GM18858 (cell line): Measurements from ENCODE around the gene MAST4.
"Not testable (repeated sequence)": the region's sequence is repeated elsewhere in the genome, so short reads cannot be mapped to it uniquely, and the experiment has no call there.

Experiments used
- ATAC-seq: cut with Tn5 transposase; IDR thresholded peaks from one replicate; pipeline ENCODE4 v1.9.1; 2021; ENCODE audit not compliant: unreplicated experiment

The MAST4 gene

GRCh38 chr5:66694036-66694435 lies 97.8 kb downstream of the MAST4 start:
- no peak for ATAC-seq

DNA sequence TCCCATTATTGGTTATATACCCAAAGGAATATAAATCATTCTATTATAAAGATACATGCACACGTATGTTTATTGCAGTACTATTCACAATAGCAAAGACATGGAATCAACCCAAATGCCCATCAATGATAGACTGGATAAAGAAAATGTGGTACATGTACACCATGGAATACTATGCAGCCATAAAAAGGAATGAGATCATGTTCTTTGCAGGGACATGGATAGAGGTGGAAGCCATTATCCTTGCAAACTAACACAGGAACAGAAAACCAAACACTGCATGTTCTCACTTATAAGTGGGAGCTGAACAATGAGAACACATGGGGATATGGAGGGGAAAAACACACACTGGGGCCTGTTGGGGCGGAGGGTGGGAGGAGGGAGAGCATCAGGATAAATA lies 99.6 kb downstream of the MAST4 start:
- not testable (repeated sequence) for ATAC-seq

- no peak for ATAC-seq
Measured at GRCh38 chr5:66697796-66698564, 101.8 kb downstream of the MAST4 start.

- peak; percentile 93 for ATAC-seq
Measured at GRCh38 chr5:66701244-66701643, 105.1 kb downstream of the MAST4 start.

- no peak for ATAC-seq
Measured at GRCh38 chr5:66702426-66702825, 106.2 kb downstream of the MAST4 start.

GRCh38 chr5:66704790-66705425 lies 108.7 kb downstream of the MAST4 start:
- no peak for ATAC-seq

- ATAC-seq, result no peak
Measured at GRCh38 chr5:66708368-66708767, 112.2 kb downstream of the MAST4 start.

DNA sequence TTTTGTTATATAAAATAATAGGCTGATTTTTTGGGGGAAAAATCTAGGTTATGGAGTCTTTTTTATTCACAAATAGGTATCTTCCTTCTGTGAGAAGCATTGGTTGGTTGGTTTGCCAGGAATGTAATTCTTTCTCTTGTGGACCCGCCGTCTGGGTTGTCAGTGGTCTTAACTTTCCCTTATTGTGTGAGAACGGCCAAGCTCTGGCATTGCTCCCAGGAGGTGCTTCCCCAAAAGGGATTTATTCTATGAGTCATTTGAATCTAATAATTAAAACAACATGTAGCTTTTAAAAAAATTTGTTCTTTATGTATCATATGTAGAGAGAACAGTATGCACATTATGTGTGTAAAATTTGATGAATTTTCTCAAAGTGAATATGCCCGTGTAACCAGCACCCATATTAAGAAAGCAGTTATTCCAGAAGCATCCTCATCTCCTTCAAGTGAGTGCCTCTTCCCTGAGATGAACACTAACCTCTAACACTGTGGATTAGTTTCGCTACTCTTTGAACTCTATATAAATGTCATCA lies 114.4 kb downstream of the MAST4 start:
- ATAC-seq, result no peak

DNA sequence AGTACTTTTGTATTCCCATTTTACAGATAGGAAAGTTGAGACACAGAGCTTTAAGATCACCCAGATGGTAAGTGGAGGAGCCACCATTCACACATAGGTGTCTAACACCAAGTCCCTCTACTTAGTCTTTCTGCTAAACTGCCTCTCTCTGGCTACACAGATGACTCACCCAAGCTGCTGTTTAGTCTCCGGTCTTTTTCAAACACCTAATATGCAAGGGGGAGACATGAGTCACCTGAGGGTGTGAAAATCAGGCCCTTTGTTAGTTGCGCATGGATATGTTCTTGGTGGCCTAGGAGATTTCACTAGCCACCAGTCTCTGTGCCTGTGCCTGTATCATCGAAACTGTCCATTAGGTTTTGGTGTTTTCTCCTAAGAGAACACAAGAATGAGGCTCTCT lies 117.8 kb downstream of the MAST4 start:
- no peak for ATAC-seq

DNA sequence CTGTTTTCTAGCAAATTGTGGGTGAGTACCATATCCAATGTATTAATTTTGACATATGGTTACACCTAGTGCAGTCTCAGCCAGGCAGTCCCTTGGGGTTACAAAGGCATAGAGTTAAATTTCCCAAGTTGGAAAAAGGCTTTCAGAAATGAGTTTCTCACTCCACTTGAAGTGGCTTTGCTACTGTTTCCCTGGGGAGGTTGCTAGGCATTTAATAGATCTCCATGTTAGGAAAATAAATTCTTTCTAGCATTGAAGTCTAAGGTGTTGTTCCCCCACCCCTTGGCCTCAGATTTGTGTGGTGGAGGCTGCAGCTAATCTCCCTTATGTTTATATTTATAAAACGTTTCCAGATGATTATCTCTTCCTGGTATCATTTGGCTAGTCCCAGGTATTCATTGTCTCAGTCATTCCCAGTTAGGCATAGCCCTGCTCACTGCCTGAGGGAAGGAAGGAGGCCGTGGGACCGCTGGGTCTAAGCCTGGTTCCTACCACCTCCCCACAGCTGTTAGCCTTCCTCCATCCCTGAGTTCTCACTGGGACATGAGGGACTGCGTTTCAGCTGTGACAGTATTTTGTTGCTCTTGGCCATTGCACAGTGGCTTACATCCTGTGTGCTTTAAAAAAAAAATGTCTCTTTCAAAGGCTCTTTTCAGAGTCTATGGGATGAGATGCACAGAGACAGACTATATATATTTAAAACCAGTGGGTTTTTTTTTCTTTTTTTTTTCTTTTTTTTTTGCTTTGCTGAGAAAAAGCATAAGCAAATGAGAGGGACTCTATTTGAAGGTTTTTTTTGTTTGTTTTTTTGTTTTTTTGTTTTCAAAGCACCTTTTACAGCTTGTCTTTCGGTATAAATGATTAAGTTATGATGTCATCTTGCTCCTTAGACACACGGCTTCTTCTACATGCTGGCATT lies 121.5 kb downstream of the MAST4 start:
- no peak for ATAC-seq

DNA sequence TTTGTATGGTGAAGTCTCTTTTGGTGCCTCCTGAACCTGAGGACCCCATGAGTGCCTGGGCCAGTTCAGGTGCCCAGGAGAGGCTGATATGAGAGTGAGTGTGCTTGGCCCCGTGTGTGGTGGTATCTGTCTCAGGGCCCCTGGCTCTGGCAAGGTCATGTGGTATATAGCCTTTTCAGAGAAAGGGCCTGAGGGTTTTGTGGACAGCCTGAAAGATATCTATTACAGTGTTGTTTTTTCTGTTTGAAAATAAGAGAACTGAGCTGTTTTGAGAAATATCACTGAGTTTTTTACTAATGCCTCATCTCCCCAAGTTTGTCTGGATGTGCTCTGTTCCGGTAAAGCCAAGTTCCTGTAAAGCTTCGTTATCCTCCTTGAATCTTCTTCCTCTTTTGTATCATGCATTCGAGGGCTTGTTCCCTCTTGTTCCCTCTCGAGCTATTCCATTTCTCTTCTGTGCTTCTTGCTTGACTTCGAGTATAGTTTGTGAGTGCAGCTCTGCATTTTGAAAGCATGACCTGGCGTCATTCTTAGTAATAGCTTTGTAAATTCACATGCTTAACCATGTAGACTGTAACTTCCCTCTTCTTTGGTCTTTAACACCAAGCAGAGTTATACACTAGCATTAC lies 122.3 kb downstream of the MAST4 start:
- ATAC-seq, result no peak

DNA sequence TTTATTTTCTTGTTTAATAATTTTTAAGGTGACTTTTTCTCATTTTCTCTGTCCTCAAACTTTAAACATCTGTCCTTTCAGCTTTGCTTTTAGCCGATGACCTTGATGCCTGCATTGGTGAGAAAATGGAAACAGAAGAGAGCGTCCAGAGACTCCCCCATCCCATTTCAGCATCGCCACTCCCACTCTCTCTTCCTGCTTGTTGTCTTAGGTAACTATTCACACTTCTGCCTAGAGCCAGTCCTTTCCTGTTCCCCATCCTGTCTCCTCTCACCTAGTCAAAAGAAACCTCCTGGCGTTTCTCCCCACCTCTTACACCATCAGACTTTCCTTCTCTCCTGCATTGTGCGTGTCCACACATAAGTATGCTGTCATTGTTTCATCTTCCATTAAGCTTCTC lies 124.6 kb downstream of the MAST4 start:
- ATAC-seq, result no peak

- ATAC-seq, result no peak
Measured at GRCh38 chr5:66722686-66723085, 126.5 kb downstream of the MAST4 start.

- no peak for ATAC-seq
Measured at GRCh38 chr5:66724349-66725139, 128.4 kb downstream of the MAST4 start.

GRCh38 chr5:66727630-66728029 lies 131.4 kb downstream of the MAST4 start:
- no peak for ATAC-seq

GRCh38 chr5:66728049-66728448 lies 131.9 kb downstream of the MAST4 start:
- ATAC-seq, result no peak

DNA sequence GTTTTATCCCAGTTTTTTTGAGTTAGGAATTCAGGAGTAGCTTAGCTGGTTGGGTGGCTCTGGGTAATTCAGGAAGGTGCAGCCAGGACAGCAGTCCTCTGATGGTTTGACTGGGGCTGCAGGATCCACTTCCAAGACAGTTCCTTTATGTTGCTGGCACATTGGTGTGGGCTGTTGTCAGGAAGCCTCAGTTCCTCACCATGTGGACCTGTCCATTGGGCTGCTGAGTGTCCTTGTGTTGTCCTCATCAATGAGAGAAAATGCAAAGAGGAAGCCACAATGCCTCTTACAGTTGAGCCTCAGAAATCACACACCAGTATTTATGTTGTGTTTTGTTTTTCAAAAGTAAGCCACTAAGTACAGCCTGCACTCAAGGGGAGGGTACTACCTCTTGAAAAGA lies 140.9 kb downstream of the MAST4 start:
- ATAC-seq, result no peak

DNA sequence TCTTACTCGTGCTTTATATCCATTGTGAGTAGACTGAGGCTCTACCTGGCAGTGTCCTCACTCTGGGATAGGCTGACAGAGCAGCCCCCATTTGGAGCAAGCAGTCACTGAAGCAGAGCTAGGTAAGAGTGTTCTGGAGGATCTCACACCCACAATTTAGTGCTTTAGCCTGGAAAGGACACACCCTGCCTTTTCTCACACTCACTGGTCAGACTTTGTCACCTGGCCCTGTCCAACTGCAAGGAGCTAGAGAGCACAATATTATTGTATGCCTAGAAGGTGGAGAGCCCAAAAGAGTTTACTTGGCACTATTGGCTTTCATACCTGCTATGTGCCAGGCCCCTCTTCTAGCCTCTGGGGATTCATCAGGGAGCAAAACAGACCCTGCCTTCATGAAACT lies 141.9 kb downstream of the MAST4 start:
- no peak for ATAC-seq

DNA sequence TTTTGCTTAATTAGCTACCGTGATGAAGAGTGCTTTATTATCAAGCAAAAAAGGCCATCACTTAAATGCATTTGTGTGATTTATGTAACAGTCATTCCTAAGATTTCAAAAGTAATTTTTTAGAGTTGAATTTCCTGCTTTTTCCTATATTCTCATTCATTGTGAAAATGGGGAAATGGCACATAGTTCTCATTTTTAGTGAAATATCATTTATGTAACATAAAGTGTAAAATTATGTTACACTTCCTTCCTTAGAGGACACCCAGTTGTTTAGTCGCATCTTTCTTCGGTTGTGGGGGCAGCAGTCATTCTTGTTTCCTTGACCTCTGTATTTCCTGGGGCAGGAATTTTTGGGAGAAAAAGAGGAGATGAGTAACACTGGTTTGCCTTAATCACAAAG lies 142.8 kb downstream of the MAST4 start:
- ATAC-seq, result no peak

DNA sequence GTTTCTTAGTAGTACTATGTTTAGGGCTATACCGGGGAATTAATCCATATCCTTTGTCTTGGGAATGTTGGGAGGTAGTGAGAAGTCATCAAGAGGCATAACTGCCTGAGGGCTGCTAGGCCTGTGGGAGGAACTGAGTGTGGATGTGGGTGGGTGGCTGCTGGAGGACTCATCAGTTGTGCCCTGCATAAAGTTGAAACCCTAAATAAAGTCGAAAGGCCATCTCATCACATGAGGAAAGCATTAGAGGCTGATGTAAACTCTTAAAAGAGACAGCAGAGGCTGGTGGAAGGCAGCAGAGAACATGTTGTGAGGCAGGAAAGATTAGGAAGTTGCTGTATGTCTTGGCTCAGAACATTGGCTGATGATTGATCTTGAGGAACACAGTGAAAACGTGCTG lies 143.8 kb downstream of the MAST4 start:
- no peak for ATAC-seq
